KOPT-K1 (cell line): ENCODE results near the gene SFXN2.

Experiments used
- H3K27ac ChIP-seq: fragments of 200-600 bp; sonication (generic); 2 replicates; pipeline ENCODE4 v1.5.1; 2016; ENCODE audit warnings: antibody characterized with exemption, mild to moderate bottlenecking, low read depth, low read length; ENCODE audit not compliant: poor library complexity, severe bottlenecking
- H3K36me3 ChIP-seq: fragments of 200-600 bp; sonication (generic); 2 replicates; pipeline ENCODE4 v1.5.1; 2017; ENCODE audit warnings: antibody characterized with exemption, mild to moderate bottlenecking, low read length, moderate library complexity; ENCODE audit not compliant: insufficient read depth
- H3K9me3 ChIP-seq: fragments of 200-600 bp; sonication (generic); 2 replicates; pipeline ENCODE4 v1.5.1; 2017; ENCODE audit warnings: antibody characterized with exemption, low read length, mild to moderate bottlenecking; ENCODE audit not compliant: insufficient read depth, poor library complexity, severe bottlenecking

The SFXN2 gene

DNA sequence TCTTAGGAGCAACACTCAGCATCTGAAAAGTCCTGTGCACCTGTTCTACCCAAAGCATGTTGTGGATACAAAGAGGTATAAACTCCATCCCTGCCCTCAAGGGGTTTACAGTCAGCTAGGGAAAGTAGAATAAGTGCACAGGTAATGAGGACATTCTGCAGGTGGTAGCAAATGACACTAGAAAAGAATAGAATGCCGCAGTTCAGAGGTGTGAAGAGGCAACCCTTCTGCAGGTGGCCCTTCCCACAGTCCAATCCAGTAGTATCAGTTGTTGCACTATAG is 66.0 kb downstream of the SFXN2 start:
- Histone ChIP-seq H3K36me3 (peaks cover 9% of the 10 kb centered on the region; the same call in 1 of the 2 replicates), H3K27ac (no peak overlapping the region), H3K9me3 (no peaks in the 10 kb centered on the region)

DNA sequence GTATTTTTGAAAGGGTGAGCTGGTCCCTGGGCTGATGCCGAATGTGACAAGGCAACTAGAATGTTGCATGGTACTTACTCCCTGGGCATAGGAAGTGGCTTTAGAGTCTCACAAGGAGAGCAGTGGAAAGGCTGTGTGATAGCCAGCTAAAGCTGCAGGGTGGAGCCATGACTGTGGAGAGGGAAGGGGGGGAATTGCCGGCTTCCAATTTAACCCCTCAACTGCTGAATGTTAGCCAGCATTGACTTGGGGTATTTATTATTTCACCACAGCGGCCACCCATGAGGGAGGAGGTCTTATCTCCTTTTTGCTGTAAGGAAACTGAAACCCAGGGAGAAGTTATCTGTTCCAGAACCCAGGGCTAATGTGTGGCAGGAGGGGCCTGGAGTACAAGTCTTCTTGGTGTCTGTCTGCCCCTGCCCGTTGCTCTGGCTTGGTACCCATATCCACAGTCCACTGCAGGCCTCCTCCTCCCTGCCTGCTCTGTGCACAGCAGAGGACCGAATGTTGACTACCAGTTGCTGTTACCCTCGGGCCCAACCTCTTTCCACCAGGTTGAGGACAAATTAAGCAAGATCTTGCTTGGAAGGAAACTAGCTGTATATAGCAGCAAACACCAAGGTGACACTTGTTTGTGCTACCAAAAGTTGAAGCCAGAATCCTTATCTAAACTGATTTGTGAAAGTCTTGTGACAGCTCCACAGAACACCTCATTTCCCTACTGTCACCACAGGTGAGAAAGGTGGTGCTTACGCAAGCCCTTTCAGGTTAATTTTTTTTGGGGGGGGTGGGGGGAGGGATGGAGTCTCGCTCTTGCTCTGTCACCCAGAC is 66.9 kb downstream of the SFXN2 start:
- Histone ChIP-seq H3K9me3 (no peaks in the 10 kb centered on the region), H3K27ac (no peak overlapping the region), H3K36me3 (peaks cover 9% of the 10 kb centered on the region; the same call in 1 of the 2 replicates)

DNA sequence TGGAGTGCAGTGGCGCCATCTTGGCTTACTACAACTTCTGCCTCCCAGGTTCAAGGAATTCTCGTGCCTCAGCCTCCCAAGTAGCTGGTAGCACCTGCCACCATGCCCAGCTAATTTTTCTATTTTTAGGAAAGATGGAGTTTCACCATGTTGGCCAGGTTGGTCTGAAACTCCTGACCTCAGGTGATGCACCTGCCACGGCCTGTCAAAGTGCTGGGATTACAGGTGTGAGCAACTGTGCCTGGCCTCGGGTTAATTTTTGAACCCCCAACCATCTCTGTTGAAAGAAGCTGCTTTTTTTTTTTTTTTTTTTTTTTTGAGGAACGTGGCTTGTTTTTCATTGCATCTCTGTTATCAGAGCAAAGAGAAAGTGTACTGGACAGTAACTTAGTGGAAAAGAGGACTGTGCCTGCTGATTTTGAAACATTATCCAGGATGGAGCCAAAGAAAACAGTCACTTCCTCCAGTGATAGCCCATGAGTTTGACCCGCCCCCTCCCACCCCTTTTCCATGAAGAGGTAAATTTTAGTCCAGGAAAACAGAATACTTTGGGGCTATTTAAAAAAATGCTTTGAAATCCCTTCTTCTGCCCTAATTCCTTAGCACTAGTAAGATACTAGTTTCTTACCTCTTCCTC is 67.6 kb downstream of the SFXN2 start:
- Histone ChIP-seq H3K27ac (no peak overlapping the region), H3K9me3 (no peaks in the 10 kb centered on the region), H3K36me3 (peaks cover 9% of the 10 kb centered on the region; the same call in 1 of the 2 replicates)

DNA sequence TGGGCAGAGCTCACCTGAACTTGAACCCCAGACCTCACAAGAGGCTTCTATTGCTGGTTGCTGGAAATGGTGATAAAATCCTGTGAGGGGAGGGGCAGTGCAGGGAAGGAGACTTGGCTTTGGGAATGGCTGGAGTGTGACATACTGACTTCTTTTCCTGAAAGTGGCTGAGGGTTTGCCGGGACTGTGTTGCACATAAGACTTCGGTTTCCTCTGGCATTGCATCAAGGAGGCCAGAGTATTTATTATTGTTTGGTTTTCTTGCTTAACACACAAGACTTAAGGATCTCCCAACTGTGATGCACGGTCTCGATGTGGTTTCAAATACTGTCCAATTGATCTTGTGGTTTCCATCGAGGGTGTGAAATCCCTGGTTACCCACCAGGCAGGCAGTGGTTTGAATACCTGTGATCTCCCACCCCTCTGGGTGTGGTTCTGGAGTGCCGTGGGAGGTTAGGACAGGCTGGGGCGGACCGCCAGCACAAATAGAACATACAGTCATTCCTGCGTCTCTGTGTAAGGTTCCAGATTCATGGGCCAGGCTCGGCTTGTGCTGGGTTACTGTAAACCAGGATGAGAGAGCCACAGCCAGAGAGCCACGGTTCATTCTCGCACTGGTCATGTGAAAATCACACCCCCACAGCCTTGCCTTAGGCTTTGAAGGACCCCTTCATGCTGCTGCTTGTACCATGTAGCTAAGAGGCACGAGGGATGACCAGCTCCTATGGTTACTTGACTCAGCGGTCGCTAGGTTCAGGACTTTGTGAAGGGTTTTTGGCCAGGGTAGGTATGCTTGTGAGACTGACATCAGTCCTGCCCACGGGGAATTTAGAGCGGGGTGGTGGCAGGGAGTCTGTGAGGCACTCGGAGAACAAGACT is 68.5 kb downstream of the SFXN2 start:
- no peak overlapping the region for H3K27ac ChIP-seq
- no peaks in the 10 kb centered on the region for H3K9me3 ChIP-seq
- H3K36me3 ChIP-seq: peaks cover 9% of the 10 kb centered on the region; the same call in 1 of the 2 replicates

DNA sequence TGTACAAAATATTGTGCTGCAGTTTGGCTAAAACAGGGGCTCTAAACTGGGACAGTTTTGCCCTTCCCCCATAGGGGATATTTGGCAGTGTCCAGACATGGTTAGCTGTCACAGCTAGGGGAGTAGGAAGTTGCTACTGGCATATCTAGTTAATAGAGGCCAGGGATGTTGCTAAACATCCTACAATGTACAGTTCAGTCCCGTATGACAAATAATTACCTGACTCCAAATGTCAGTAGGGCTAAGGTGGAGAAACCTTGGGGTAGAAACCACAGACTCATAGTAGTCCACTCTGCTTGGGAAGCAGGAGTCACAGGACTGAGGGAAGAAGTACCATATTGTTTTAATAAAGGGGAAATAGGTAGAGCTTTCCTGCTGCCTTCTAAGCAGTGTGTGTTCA is 69.1 kb downstream of the SFXN2 start:
- no peak overlapping the region for H3K27ac ChIP-seq
- no peaks in the 10 kb centered on the region for H3K9me3 ChIP-seq
- peaks cover 9% of the 10 kb centered on the region; the same call in 1 of the 2 replicates for H3K36me3 ChIP-seq

DNA sequence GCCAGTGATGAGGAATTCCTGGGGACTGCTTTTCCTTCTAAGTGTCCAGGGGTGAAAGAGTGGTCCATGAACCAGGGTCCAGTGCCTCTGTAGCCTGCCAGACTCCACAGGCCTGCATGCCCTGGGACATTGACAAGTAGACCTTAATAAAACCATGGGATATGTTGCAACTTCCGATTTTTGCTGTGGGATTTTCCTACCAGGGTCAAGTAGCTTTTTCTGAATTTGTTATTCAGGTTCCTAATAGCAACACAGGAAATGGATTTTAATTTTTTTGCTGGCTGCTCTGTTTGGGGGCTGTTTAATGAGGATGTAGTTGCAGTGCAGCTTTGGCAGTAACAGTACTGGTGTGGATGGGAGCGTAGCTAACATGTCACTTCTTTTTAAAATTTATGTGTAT is 71.4 kb downstream of the SFXN2 start:
- Histone ChIP-seq H3K36me3 (peaks cover 8% of the 10 kb centered on the region), H3K27ac (no peak overlapping the region)

DNA sequence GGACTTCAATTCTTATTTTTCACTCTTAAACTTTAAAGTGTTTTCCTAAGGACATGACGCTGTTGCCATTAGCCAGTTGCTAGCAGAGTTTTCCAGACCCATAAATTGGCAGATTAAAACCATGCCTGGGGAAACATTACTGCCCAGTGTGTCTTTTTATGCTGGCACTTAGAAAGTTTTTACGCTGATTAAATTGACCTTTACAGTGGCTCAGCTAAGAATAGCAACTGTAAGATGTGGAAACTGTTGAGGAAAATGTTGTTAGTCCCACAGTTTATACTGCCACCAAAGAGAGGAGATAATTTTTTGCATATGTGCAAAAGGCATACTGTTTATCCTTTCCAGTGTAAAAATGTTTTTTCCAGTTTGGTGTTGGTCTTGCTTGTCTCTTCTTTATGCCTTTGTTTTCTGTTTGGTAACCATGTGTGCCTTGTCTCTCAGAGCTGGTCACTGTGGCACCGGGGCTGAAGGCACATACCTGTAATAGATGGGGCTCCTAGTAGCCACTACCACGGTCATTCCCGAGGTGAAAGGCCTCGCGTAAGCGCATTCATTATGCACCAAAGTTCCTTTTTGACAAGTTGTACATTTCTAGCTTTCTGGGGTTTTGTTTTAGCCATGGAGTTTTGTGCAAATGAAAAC is 77.4 kb downstream of the SFXN2 start:
- peaks cover 4% of the 10 kb centered on the region for H3K36me3 ChIP-seq
- no peak overlapping the region for H3K27ac ChIP-seq
- no peaks in the 10 kb centered on the region for H3K9me3 ChIP-seq

More for the DNA sequence above, 71.4 kb downstream of the SFXN2 start:
- no peaks in the 10 kb centered on the region for H3K9me3 ChIP-seq
